ENCODE data around the gene RNASE9.
"Not testable (repeated sequence)": the region's sequence is repeated elsewhere in the genome, so short reads cannot be mapped to it uniquely, and the experiment has no call there.

Gene RNASE9

DNA sequence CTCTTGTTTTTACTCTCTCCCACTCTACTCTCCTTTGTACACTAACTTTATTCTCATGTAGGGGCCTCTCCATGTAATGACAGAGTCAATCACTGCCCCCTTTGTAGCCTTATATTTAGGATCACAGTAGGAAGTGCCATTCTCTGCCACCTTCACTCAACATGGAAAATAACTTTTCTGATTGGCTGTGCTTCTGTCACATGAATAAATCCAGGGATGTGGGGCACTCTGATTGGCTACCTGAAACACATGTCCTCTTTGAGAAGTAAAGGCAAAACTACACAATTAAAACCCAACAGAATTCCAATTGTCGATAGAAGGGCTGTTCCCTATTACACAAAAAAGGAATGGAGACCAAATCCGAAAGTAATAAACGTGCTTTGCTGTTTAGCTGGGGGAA is at the start of gene RNASE9:
Gene RNASE9 (minus strand): TSS at position 87 of the 400 bp plus-strand sequence.
- DNase-seq, result no peak

GRCh38 chr14:20610002-20610765 is 49.3 kb upstream of the RNASE9 start:
- DNase-seq, result peak; percentile 14

- peak; percentile 39 for DNase-seq
These were observed 48.6 kb upstream of the RNASE9 start for GRCh38 chr14:20609215-20610001.

GRCh38 chr14:20608383-20609110 is 47.7 kb upstream of the RNASE9 start:
- DNase-seq, result no peak

DNA sequence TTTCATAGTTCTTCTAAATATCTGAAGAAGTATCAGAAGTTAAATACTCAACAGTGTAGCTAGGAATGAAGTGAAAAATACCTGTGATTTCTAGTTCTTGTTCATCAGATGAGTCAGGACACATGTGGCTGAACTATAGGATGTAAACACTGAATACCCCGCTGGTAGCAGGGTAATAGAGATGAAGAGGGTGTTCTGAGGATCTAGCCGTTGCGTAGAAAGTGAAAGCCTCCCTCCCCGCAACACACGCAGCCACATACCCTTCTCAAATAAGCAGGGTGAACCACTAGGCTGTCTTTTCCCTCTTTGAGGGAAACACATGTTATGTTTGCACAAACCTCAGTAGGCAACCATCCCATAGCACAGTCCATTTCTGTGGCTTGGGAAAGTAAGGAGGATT is 46.8 kb upstream of the RNASE9 start:
- no peak for DNase-seq

DNA sequence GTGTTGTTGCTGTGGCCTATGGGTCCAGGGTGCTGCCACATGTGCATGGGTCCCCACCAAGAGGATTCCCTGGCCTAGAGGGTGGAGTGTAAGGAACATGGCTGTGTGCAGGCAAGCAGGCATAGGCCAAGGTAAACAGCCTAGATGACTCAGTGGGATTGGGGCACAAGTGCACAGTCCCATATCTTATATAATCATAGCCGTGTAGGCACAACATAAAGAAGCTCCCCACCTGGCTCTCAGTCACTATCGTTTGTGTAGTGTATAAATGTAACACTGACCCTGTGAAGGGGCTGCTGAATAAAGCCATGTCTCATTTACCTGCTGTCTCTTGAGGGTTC is 46.0 kb upstream of the RNASE9 start:
- no peak for DNase-seq

- DNase-seq, result no peak
These were observed 45.5 kb upstream of the RNASE9 start for GRCh38 chr14:20606190-20606901.

DNA sequence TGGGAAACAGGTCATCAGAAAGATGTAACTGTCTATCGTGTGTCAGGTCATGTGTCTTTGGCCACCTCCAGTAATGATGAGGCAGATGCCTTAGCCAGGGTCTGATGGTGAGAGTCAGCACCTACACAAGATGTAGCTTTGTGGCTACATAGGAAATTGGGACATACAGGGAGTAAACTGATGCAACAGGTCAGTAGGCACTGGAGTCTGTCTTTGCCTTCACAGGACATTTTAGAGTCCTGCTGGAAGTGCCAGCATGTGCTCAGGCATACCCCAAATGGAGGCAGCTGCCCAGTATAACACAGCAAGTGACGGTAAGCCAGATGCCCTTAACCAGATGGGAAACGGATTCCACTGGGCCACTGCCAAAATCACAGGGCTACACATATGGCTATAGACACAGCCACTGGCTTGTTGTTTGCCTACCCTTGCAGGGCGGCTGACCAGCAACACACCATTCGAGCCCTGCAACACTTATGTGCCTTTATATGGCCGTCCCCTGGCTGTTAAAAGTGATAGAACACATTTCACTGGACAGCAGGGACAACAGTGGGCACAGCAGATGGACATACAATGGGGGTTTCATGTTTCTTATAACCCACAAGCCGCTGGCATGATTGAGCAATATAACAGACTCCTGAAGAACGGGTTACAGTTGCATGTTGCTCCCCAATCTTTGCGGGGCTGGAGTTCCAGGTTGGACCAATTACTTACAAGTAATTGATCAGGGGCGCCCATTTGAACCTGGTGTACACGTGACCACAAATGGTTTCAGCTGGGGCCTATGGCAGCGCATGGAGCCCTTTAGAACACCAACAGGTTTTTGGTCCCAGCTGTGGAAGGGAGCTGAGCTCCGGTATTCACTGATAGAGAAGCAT is 43.2 kb upstream of the RNASE9 start:
- no peak for DNase-seq

DNA sequence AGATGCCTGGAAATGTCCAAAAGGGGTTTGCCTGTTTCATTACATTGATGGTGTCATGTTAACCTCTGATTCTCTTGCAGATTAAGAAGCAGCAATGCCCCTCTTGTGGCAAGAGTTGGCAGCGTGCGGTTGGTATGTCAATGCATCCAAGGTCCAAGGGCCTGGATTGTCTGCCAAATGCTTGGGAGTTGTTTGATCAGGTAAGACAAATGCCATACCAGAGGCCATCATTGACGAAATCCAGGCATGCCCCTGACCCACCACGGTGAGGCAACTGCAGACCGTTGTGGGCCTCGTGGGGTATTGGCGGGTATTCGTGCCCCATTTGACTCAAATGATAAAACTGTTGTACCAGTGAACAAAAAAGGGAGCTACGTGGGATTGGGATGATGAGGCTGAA is 41.7 kb upstream of the RNASE9 start:
- no peak for DNase-seq

DNA sequence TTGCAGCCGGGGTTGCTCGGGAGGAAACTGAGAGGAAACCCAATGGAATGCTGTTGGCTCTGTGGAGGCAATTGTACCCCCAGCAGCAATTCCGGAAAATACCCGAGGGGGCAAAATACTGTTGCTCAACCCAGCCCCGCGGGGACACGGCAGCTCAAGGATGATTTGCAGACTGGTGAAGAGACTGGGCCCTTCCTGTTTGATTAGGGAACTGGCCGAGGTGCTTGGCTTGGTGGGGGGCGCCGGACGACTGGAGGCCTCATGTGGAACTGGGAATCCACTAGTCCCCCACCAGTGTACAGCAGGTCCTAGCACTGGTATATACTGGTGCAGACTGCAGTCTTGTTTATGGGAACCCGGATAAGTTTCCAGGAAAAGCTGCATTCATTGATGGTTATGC is 40.7 kb upstream of the RNASE9 start:
- DNase-seq, result no peak

DNA sequence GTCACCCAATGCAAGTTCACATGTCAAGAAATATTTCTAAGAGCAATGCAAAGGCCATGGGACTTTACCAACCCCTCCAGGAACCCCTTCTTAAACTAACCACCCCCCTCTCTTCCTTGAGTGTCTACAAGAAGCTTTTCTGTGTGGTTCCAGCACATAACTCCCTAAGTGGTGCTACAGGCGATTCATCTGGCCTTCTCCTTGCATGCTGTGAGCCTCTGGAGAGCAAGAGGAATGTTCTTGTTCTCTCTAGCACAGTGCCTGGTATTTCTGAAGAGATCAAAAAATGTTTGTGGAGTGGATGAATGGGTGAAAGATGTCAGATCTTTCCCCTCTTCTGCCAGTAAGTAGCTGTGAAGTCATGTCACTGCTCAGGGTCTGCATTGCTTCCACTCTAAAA is 36.3 kb upstream of the RNASE9 start:
- no peak for DNase-seq

GRCh38 chr14:20595726-20596125 is 34.9 kb upstream of the RNASE9 start:
- not testable (repeated sequence) for DNase-seq

- no peak for DNase-seq
These were observed 31.7 kb upstream of the RNASE9 start for GRCh38 chr14:20592574-20592973.

DNA sequence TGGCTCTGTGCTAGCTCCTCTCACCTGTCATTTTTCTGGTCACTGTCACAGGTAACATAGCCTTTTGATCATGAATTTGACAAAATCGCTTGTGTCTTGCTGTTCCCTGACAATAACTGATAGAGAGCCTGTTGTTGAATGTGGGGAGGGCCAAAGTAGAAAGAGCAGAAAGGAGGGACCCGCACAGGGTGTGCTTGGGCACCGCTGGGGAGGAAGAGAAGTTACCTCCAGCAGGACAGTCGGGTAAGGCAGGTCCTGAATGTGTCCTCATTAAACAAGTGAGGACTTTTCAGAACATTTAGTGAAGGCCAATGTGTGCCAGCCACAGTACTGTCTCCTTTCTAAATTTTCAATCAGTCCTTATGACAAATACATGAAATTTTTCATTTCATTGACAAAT is 30.4 kb upstream of the RNASE9 start, which contains the start of gene RNASE12:
Gene RNASE12 (minus strand): TSS at position 142 of the 400 bp plus-strand sequence. CDS start 653 bp downstream, outside the sequence.
- no peak for DNase-seq

- DNase-seq, result no peak
These were observed 26.8 kb upstream of the RNASE9 start, which contains the start of gene RNASE11 for GRCh38 chr14:20587489-20588154. Gene RNASE11 (minus strand): TSS chr14:20588001.

- no peak for DNase-seq
These were observed 23.1 kb upstream of the RNASE9 start for GRCh38 chr14:20583908-20584307.

DNA sequence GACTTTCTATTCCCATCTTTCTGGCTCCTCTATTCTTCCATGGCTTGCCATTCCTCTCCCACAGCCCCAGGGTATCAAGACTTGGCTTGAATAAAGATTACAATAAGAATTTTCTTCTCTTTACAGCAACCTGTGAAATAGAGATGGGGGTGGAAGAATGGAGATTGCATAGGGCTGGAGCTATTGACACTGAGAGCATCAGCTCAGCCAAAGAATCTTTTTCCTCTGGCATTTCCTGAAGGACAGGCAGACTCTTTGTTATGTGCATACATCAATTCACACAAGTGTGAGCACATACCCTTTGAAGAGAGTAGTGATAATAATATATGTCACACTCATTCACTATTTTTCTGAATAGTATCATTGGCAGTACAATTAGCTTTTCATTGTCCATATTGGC is 22.3 kb upstream of the RNASE9 start:
- no peak for DNase-seq

DNA sequence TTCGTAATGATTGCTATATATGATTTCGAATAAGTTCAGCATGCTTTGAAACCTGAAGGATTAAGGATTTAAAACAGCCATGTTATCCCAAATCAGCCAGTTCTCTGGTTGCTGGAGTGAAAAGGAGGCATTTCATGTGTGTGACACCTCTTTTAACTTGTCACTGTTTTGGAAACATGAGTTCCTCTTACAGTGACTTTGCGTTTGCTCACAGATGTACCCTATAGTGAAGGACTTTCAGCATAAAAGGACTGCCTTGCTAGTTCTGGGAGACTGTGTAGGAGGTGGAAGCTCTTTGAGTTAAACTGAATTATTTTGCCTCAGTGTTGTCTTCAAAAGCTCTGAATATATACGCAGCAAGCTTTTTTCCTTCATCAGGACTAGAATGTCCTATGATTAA is 19.4 kb upstream of the RNASE9 start:
- DNase-seq, result no peak

DNA sequence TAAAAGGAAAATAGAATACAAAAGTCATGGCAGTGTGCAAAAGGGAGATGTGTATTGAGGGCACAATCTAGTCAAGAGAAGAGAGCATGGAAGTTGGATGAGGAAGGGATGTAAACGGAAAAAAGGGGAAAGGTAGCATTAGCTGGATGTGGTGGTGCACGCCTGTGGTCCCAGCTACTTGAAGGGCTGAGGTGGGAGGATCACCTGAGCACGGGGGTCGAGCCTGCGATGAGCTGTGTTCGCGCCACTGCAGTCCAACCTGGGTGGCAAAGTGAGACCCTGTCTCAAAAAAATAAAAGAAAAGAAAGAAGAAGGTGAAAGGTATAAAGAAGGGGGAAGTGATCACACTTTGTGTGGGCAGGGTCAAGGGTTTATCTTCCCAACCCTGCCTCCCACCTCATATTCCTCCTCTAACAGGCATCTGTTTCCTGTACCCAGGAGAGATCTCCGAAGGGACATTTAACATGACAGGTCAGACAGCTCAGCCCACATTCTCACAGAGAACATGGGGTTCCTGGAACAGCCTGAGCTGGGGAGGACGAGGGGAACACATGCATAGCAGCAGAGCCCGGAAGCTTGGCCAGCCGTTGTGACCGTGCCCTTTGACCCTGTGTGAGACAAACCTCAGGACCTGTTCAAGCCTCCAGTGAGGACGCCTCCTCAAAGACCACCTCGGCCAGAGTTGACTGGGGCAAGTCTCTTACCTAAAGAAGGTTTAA is 18.1 kb upstream of the RNASE9 start:
- DNase-seq, result no peak

DNA sequence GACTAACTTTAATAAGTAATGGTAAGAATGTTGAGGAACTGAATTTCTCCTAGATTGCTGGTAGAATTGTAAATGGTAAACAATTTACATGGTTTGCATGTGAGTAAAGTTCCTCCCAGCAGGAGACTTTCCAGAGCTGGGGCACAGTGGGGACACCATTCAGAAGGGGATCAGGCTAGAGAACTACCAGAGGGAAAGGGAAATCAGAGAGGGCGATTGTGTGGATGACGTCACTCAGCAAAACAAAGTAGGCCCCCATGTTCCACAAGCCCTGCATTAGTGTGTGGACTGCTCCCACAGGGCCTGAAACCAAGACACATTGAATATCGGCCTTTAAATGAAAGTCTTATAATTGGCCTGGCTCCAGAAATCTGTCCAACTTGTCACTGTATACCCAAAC is 17.5 kb upstream of the RNASE9 start:
- no peak for DNase-seq
